Measurements from ENCODE around the gene PRAC1.
A peak's percentile ranks its signal among the peaks of the same experiment; 100 is the strongest.

PRAC1 gene

GRCh38 chr17:48722201-48722907 lies at the start of gene PRAC1:
PRAC1 (minus strand) TSS chr17:48722518; CDS start chr17:48722392, 126 bp downstream.
- Histone ChIP-seq H3K9ac (ENCODE audit: low read length) (no peak within 1 kb of the TSS), H3K4me3 (ENCODE audit: low read length) (no peak within 1 kb of the TSS), H3K4me2 (ENCODE audit: low read length) (no peak within 1 kb of the TSS; the same call in 1 of the 2 replicates), H3K4me1 (ENCODE audit: low read length) (peaks cover 7% of the 10 kb centered on the region), H3K79me2 (ENCODE audit: low read length) (no peaks in the 10 kb centered on the region), H3K36me3 (replicated peaks; ENCODE audit: low read depth, low read length) (no peaks in the 10 kb centered on the region), H3K27ac (ENCODE audit: low read length) (no peak within 1 kb of the TSS), H3K9me3 (ENCODE audit: insufficient read depth, low read length) (no peaks in the 10 kb centered on the region), H4K20me1 (ENCODE audit: insufficient read depth, low read length) (no peaks in the 10 kb centered on the region), H3K27me3 (ENCODE audit: low read depth, low read length) (no peaks in the 10 kb centered on the region), H2AFZ (ENCODE audit: low read depth, low read length) (no peak within 1 kb of the TSS)
- TF ChIP-seq CTCF (IDR thresholded peaks at IDR 0.05; ENCODE audit: low read depth, low read length) (no peak), EZH2phosphoT487 (IDR thresholded peaks at IDR 0.05; ENCODE audit: low read depth) (no peak)

DNA sequence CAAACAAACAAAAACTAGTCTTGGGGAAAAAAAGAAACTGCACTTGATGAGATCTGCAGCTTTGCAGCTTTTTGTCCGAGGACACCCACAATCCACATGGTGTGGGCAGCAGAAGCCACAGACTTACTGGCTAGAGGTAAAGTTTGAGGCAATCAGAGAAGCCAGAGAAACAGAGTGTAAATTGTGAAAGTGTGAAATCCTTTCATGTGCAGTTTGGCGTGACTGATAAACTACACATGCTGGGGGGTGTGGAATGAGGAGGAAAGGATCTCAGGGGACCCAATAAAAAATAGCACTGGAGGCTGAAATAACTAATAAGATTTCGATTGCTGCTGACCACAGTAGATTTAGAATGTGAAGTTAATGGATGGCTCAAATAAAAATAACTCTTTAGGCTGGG lies 48.6 kb upstream of the PRAC1 start:
- Histone ChIP-seq H4K20me1 (ENCODE audit: insufficient read depth, low read length) (no peaks in the 10 kb centered on the region), H3K79me2 (ENCODE audit: low read length) (no peaks in the 10 kb centered on the region), H3K9ac (ENCODE audit: low read length) (no peak overlapping the region), H3K4me1 (ENCODE audit: low read length) (peaks cover 5% of the 10 kb centered on the region; the same call in 1 of the 2 replicates), H2AFZ (ENCODE audit: low read depth, low read length) (no peak overlapping the region), H3K36me3 (replicated peaks; ENCODE audit: low read depth, low read length) (no peaks in the 10 kb centered on the region), H3K4me2 (ENCODE audit: low read length) (no peak overlapping the region), H3K4me3 (ENCODE audit: low read length) (no peak overlapping the region), H3K27ac (ENCODE audit: low read length) (no peak overlapping the region), H3K9me3 (ENCODE audit: insufficient read depth, low read length) (no peaks in the 10 kb centered on the region), H3K27me3 (ENCODE audit: low read depth, low read length) (no peaks in the 10 kb centered on the region)
- TF ChIP-seq EZH2phosphoT487 (IDR thresholded peaks at IDR 0.05; ENCODE audit: low read depth) (no peak), CTCF (IDR thresholded peaks at IDR 0.05; ENCODE audit: low read depth, low read length) (no peak)

DNA sequence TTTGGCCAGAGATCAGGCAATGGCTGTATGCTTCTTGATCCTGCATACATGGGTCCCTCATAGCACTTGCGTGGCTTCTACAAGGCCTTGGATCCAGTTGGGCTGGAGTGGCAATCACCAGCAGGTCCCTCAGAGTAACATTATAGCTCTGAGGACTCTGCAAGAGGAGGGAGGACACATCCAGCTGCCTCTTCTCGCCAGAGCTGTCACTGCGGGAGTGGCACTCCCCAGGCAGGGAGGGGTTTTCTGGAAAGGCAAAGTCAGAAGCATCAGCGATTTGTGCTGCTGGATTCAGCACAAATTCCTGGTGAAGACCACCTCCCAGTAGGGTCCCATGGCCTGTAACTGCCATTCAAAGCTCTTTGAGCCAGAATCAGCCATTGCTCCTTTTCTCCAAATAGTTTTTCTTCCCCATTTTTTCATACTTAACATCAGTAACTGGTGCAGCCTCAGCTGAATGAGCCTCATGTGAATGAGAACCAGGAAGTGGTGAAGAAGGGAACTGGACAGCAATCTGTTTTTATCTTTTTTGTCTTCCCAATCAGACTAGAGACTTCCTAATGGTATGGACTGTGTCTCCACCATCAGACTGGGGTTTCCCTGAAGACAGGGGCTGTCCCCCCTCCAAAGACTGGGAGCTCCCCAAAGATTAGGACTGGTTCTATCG lies 46.8 kb upstream of the PRAC1 start:
- H3K79me2 ChIP-seq (ENCODE audit: low read length) = no peaks in the 10 kb centered on the region
- no peak overlapping the region for H3K27ac ChIP-seq (ENCODE audit: low read length)
- H3K4me1 ChIP-seq (ENCODE audit: low read length) = peaks cover 5% of the 10 kb centered on the region; the same call in 1 of the 2 replicates
- no peaks in the 10 kb centered on the region for H3K27me3 ChIP-seq (ENCODE audit: low read depth, low read length)
- no peaks in the 10 kb centered on the region for H3K36me3 ChIP-seq (replicated peaks; ENCODE audit: low read depth, low read length)
- no peaks in the 10 kb centered on the region for H3K9me3 ChIP-seq (ENCODE audit: insufficient read depth, low read length)
- H3K4me3 ChIP-seq (ENCODE audit: low read length) = no peak overlapping the region
- H3K9ac ChIP-seq (ENCODE audit: low read length) = no peak overlapping the region
- TF ChIP-seq EZH2phosphoT487 (IDR thresholded peaks at IDR 0.05; ENCODE audit: low read depth) = no peak
- TF ChIP-seq CTCF (IDR thresholded peaks at IDR 0.05; ENCODE audit: low read depth, low read length) = no peak
- H2AFZ ChIP-seq (ENCODE audit: low read depth, low read length) = peak overlapping the region; percentile 72
- no peak overlapping the region for H3K4me2 ChIP-seq (ENCODE audit: low read length)
- no peaks in the 10 kb centered on the region for H4K20me1 ChIP-seq (ENCODE audit: insufficient read depth, low read length)

GRCh38 chr17:48767263-48767774 lies 45.0 kb upstream of the PRAC1 start:
- no peak overlapping the region for H3K4me2 ChIP-seq (ENCODE audit: low read length)
- H2AFZ ChIP-seq (ENCODE audit: low read depth, low read length) = no peak overlapping the region
- no peaks in the 10 kb centered on the region for H3K36me3 ChIP-seq (replicated peaks; ENCODE audit: low read depth, low read length)
- H3K27me3 ChIP-seq (ENCODE audit: low read depth, low read length) = peaks cover 10% of the 10 kb centered on the region; the same call in 1 of the 2 replicates
- H3K9ac ChIP-seq (ENCODE audit: low read length) = no peak overlapping the region
- H3K4me1 ChIP-seq (ENCODE audit: low read length) = peaks cover 5% of the 10 kb centered on the region; the same call in 1 of the 2 replicates
- TF ChIP-seq CTCF (IDR thresholded peaks at IDR 0.05; ENCODE audit: low read depth, low read length) = no peak
- no peak for TF ChIP-seq EZH2phosphoT487 (IDR thresholded peaks at IDR 0.05; ENCODE audit: low read depth)
- H3K4me3 ChIP-seq (ENCODE audit: low read length) = no peak overlapping the region
- H3K9me3 ChIP-seq (ENCODE audit: insufficient read depth, low read length) = no peaks in the 10 kb centered on the region
- H3K79me2 ChIP-seq (ENCODE audit: low read length) = no peaks in the 10 kb centered on the region
- H3K27ac ChIP-seq (ENCODE audit: low read length) = no peak overlapping the region
- no peaks in the 10 kb centered on the region for H4K20me1 ChIP-seq (ENCODE audit: insufficient read depth, low read length)
